Bronchial smooth muscle cell (primary cell): ENCODE results near the gene H2AZ2. TPM values are rescaled to one million over a fixed set of nuclear protein-coding genes. Genes with fewer than 3 reads are reported as not detected.

Experiments
- total RNA-seq: library from RNA; depleted of rRNA; stranded (reverse); fragments of >200 nt; gene quantifications from 2 replicates; pipeline ENCODE4 v1.2.1, GENCODE V29; 2014

H2AZ2 gene
- 234 and 253 TPM in 2 replicates for total RNA-seq

DNA sequence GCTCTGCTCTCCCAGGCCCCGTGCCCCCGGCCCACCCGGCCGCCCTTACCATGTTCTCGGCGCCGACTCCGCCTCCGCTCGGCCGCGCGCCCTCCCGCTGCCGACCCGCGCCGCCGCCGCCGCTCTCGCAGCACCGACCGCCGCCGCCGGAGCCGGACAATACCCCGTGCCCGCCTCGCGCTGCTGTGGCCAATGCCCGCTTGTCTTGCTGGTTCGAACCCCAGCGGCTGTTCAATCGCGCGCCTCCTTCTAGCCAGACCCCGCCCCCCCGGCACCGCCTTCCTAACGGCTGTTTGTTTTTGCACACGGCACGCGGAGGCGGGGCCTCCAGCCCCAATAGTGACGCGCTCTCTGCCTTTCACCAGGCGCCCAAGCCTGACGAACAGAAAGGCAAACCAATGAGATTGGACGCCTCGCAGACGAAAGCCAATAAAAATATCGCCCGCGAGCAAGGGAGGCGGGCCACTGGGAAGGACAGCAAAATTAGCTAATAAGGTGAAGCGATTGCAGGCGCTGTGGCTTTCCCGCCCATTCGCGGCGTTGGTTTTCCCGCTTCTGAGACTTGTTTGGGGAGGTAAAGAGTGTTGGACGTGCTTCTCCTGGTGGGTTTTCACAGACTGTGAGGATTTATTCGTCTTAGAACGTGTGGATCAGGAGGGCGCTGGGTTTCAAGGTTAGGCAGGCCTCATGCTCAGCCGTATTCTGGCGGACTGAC, at the start of gene H2AZ2:
H2AZ2 (minus strand) TSS at position 168 of the 715 bp plus-strand sequence; CDS start at position 52, 116 bp downstream.

DNA sequence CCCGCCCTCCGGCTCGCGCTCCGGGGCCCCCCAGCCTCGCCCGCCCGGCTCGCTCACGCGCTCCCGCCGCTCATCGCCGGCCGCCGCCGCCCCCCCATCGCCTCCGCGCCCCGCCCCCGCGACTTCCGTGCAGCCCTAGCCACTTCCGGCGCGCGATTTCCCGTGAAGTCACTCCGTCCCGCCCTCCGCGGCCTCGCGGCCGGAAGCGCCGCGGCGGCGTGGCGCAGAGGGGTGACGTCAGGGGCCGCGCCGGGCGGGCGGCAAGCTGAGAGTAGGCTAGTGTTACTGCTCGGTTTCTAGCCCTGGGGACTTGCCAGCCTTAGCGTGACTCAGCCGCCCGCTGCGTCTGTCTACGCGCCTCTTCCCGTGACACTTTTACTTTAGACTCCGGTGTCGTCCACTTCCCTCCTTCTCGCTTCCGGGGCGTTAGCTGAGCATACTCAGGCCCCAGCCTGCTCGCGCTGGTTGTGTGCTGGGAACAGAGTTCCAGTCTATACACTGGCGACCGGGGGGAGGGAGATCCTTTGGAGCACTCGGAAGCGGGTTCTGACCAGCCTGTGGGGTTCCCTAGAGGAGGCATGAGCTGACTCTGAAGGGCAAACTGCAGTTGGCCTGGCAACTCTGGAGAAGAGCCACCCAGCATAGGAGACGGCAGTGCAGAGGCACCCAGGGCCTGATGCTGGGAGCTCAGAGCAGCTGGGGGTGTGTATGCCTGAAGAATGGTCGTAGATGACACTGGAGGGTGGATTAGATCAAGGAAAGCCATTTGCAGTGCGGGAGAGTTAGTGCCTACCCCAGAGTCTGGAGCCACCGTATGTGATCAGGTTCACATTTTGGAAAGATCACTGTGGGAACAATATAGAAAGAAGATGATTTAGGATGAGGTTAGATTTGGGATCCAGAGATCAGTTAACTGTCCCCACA, 37.8 kb upstream of the H2AZ2 start, which contains the start of gene PURB:
PURB (minus strand) TSS at position 137 of the 924 bp plus-strand sequence. CDS start 182 bp downstream, outside the sequence.

DNA sequence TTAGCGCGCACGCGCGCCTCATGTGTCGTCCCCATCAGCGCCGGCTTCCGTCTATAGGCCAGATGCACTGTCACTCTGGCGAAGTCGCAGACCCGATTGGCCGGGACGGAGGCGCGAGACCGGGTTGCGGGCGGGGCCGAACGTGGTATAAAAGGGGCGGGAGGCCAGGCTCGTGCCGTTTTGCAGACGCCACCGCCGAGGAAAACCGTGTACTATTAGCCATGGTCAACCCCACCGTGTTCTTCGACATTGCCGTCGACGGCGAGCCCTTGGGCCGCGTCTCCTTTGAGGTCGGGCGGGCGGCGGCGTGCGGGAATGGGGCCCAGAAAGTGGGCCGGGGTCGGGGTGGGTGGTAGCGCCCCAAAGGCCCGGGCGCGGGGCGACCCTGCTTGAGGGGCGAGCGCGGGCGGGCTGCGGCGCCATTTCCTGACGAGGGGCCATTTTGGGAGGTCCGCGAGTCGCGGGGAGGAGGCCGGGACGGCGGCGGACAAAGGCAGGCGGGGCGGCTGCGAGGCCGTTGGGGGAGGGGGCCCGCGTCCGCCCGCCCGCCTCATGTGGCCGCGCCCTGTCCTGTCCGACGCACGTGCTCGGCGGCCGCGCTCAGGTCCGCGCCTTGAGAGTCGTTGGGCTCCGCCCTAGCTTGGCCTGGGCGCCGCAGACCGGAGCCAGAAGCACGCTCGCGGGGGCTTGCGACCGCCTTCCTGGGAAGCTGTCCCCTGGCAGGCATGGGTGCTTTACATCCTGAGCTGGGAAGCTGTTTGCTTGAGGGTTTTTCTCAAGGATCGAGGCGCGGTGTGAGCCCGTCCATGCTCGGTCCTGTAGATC, 51.2 kb downstream of the H2AZ2 start, which contains the start of gene PPIA:
PPIA (plus strand) TSS at position 178 of the 825 bp plus-strand sequence; CDS start at position 222, 44 bp downstream.

Other genes starting within 250 kb of the H2AZ2 start
- 48.1 and 50.7 TPM in 2 replicates for gene OGDH, start 241.5 kb downstream of the H2AZ2 start, total RNA-seq
- gene ZMIZ2, start 99.2 kb downstream of the H2AZ2 start, total RNA-seq = 6.9 and 8.1 TPM in 2 replicates
- 773 and 1,099 TPM in 2 replicates for gene PPIA, start 51.4 kb downstream of the H2AZ2 start, total RNA-seq
- 6.9 and 13.2 TPM in 2 replicates for gene PURB, start 37.4 kb upstream of the H2AZ2 start, total RNA-seq
- gene MYO1G, start 130.9 kb upstream of the H2AZ2 start, total RNA-seq = under 0.01 TPM in 2 replicates
- 39.6 and 49.7 TPM in 2 replicates for gene CCM2, start 152.1 kb upstream of the H2AZ2 start, total RNA-seq
- 1.7 and 2.8 TPM in 2 replicates for gene NACAD, start 240.9 kb upstream of the H2AZ2 start, total RNA-seq